H54 (cell line): Measurements from ENCODE around the gene SNAI3.

Experiments
- DNase-seq: peaks from one replicate; pipeline ENCODE4 v3.0.0; 2011; ENCODE audit warnings: low spot score, mixed read lengths; ENCODE audit not compliant: insufficient read length
- FAIRE-seq: peaks from 3 replicates; lab custom pipeline; 2011; peaks lifted over from hg19 to GRCh38; lab: Jason Lieb, UNC
- POLR2A ChIP-seq: IDR thresholded peaks from 2 replicates; pipeline ENCODE4 v1.6.1; 2011; ENCODE audit warnings: low read depth, mild to moderate bottlenecking, low read length

Gene SNAI3

GRCh38 chr16:88686439-88687253, at the start of gene SNAI3:
SNAI3 (minus strand) TSS chr16:88686507; CDS start chr16:88686406, 101 bp downstream.
- FAIRE-seq (no peak), DNase-seq (peak; percentile 93)
- no peak for TF ChIP-seq POLR2A

- FAIRE-seq = no peak
- no peak for TF ChIP-seq POLR2A
- no peak for DNase-seq
Observed at GRCh38 chr16:88736088-88736487, 49.8 kb upstream of the SNAI3 start.

GRCh38 chr16:88735616-88736015, 49.3 kb upstream of the SNAI3 start:
- TF ChIP-seq POLR2A = no peak
- FAIRE-seq (no peak), DNase-seq (no peak)

- no peak for DNase-seq
- no peak for FAIRE-seq
- no peak for TF ChIP-seq POLR2A
Observed at GRCh38 chr16:88735121-88735520, 48.8 kb upstream of the SNAI3 start.

GRCh38 chr16:88734361-88734728, 48.0 kb upstream of the SNAI3 start:
- no peak for FAIRE-seq

GRCh38 chr16:88733630-88734360, 47.5 kb upstream of the SNAI3 start:
- DNase-seq = no peak
- TF ChIP-seq POLR2A = no peak
- no peak for FAIRE-seq

More at GRCh38 chr16:88734361-88734728, 48.0 kb upstream of the SNAI3 start:
- no peak for TF ChIP-seq POLR2A
- no peak for DNase-seq

- TF ChIP-seq POLR2A = no peak
- DNase-seq = no peak
- no peak for FAIRE-seq
Observed at GRCh38 chr16:88732961-88733294, 46.6 kb upstream of the SNAI3 start.

GRCh38 chr16:88732172-88732960, 46.1 kb upstream of the SNAI3 start:
- no peak for TF ChIP-seq POLR2A
- DNase-seq (no peak), FAIRE-seq (no peak)

- no peak for TF ChIP-seq POLR2A
- DNase-seq = peak; percentile 74
- no peak for FAIRE-seq
Observed at GRCh38 chr16:88731699-88732098, 45.4 kb upstream of the SNAI3 start.

GRCh38 chr16:88730632-88731607, 44.6 kb upstream of the SNAI3 start:
- FAIRE-seq = no peak
- TF ChIP-seq POLR2A = no peak
- DNase-seq = no peak

- DNase-seq (no peak), FAIRE-seq (no peak)
- TF ChIP-seq POLR2A = no peak
Observed at GRCh38 chr16:88727871-88728270, 41.6 kb upstream of the SNAI3 start.

GRCh38 chr16:88726981-88727380, 40.7 kb upstream of the SNAI3 start:
- TF ChIP-seq POLR2A = no peak
- DNase-seq (no peak), FAIRE-seq (no peak)

GRCh38 chr16:88726408-88726749, 40.1 kb upstream of the SNAI3 start:
- FAIRE-seq (no peak), DNase-seq (no peak)
- no peak for TF ChIP-seq POLR2A
